Osteoblast (primary cell): ENCODE data around the gene PCBP2. TPM values are rescaled to one million over a fixed set of nuclear protein-coding genes. Genes with fewer than 3 reads are reported as not detected.
"Not testable (repeated sequence)": the region's sequence is repeated elsewhere in the genome, so short reads cannot be mapped to it uniquely, and the experiment has no call there.

Source experiments
- DNase-seq: peaks from one replicate; pipeline ENCODE4 v3.0.0; 2011; ENCODE audit warnings: low spot score, mixed read lengths; ENCODE audit not compliant: insufficient read length; ENCODE audit errors: missing footprints
- H2AFZ ChIP-seq: 2 replicates; pipeline ENCODE4 v1.6.0; 2011; ENCODE audit warnings: mild to moderate bottlenecking, low read length
- H3K27ac ChIP-seq: 2 replicates; pipeline ENCODE4 v1.5.1; 2011; ENCODE audit warnings: mild to moderate bottlenecking, low read depth, low read length, moderate library complexity
- H3K27me3 ChIP-seq: 2 replicates; pipeline ENCODE4 v1.6.0; 2012; ENCODE audit warnings: mild to moderate bottlenecking, control low read depth, inconsistent platforms, low read length, moderate library complexity; ENCODE audit not compliant: insufficient read depth
- H3K36me3 ChIP-seq: 2 replicates; pipeline ENCODE4 v1.5.1; 2011; ENCODE audit warnings: mild to moderate bottlenecking, low read length, control low read depth, moderate library complexity; ENCODE audit not compliant: insufficient read depth
- H3K4me1 ChIP-seq: 2 replicates; pipeline ENCODE4 v1.5.1; 2011; ENCODE audit warnings: mild to moderate bottlenecking, low read length, control low read depth, moderate library complexity; ENCODE audit not compliant: insufficient read depth
- H3K4me2 ChIP-seq: 2 replicates; pipeline ENCODE4 v1.6.0; 2011; ENCODE audit warnings: mild to moderate bottlenecking, low read length; ENCODE audit not compliant: insufficient read depth
- H3K4me3 ChIP-seq: fragments of 200-600 bp; sonication (generic); 3 replicates; pipeline ENCODE4 v1.5.1; 2012; ENCODE audit warnings: mild to moderate bottlenecking, low read length, inconsistent platforms; ENCODE audit not compliant: insufficient read depth
- H3K79me2 ChIP-seq: 2 replicates; pipeline ENCODE4 v1.6.0; 2012; ENCODE audit warnings: mild to moderate bottlenecking, low read length, control low read depth, inconsistent platforms; ENCODE audit not compliant: insufficient read depth
- H3K9me3 ChIP-seq: 2 replicates; pipeline ENCODE4 v1.5.1; 2011; ENCODE audit warnings: low read depth, low read length, control low read depth
- H4K20me1 ChIP-seq: 2 replicates; pipeline ENCODE4 v1.6.0; 2012; ENCODE audit warnings: mild to moderate bottlenecking, low read length, control low read depth; ENCODE audit not compliant: insufficient read depth
- total RNA-seq: library from RNA; depleted of rRNA; stranded (reverse); fragments of >200 nt; gene quantifications from 2 replicates; pipeline ENCODE4 v1.2.3, GENCODE V29; 2012
- TF ChIP-seq, protein P1 (sequence below): IDR thresholded peaks from 2 replicates; pipeline ENCODE4 v1.5.1; 2011; ENCODE audit warnings: mild to moderate bottlenecking, low read depth, low read length, moderate library complexity; ENCODE audit errors: extremely low read depth

PCBP2 gene
- total RNA-seq, 1 donor: 247 TPM

GRCh38 chr12:53413485-53414204, 38.3 kb upstream of the PCBP2 start:
- no peaks in the 10 kb centered on the region for H3K9me3 ChIP-seq
- peaks cover 30% of the 10 kb centered on the region for H3K36me3 ChIP-seq
- no peak overlapping the region for H3K4me3 ChIP-seq
- TF ChIP-seq, protein P1, sequence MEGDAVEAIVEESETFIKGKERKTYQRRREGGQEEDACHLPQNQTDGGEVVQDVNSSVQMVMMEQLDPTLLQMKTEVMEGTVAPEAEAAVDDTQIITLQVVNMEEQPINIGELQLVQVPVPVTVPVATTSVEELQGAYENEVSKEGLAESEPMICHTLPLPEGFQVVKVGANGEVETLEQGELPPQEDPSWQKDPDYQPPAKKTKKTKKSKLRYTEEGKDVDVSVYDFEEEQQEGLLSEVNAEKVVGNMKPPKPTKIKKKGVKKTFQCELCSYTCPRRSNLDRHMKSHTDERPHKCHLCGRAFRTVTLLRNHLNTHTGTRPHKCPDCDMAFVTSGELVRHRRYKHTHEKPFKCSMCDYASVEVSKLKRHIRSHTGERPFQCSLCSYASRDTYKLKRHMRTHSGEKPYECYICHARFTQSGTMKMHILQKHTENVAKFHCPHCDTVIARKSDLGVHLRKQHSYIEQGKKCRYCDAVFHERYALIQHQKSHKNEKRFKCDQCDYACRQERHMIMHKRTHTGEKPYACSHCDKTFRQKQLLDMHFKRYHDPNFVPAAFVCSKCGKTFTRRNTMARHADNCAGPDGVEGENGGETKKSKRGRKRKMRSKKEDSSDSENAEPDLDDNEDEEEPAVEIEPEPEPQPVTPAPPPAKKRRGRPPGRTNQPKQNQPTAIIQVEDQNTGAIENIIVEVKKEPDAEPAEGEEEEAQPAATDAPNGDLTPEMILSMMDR: no peak
- peak overlapping the region; percentile 5 for H3K27ac ChIP-seq
- peak overlapping the region; percentile 75 for H3K4me2 ChIP-seq
- H3K79me2 ChIP-seq: no peaks in the 10 kb centered on the region
- H2AFZ ChIP-seq: no peak overlapping the region
- H4K20me1 ChIP-seq: no peaks in the 10 kb centered on the region
- no peaks in the 10 kb centered on the region for H3K27me3 ChIP-seq
- peaks cover 11% of the 10 kb centered on the region for H3K4me1 ChIP-seq
- DNase-seq: no peak

- Histone ChIP-seq H4K20me1 (no peaks in the 10 kb centered on the region), H3K27me3 (no peaks in the 10 kb centered on the region), H3K36me3 (peaks cover 22% of the 10 kb centered on the region), H3K9me3 (no peaks in the 10 kb centered on the region), H3K27ac (no peak overlapping the region), H3K4me3 (no peak overlapping the region), H3K79me2 (no peaks in the 10 kb centered on the region), H3K4me2 (no peak overlapping the region), H3K4me1 (peaks cover 11% of the 10 kb centered on the region), H2AFZ (no peak overlapping the region)
- DNase-seq: no peak
- TF ChIP-seq, protein P1: no peak
Observed at GRCh38 chr12:53414756-53415417, 37.0 kb upstream of the PCBP2 start.

- not testable (repeated sequence) for H2AFZ ChIP-seq, H3K27ac ChIP-seq, H3K9me3 ChIP-seq, H3K4me3 ChIP-seq, H3K4me2 ChIP-seq, H4K20me1 ChIP-seq, H3K27me3 ChIP-seq, H3K79me2 ChIP-seq, DNase-seq
- H3K4me1 ChIP-seq: peaks cover 11% of the 10 kb centered on the region
- H3K36me3 ChIP-seq: peaks cover 15% of the 10 kb centered on the region
Observed at GRCh38 chr12:53415752-53416389, 36.0 kb upstream of the PCBP2 start.

GRCh38 chr12:53417291-53417816, 34.5 kb upstream of the PCBP2 start:
- H3K9me3 ChIP-seq, H3K4me2 ChIP-seq, H2AFZ ChIP-seq, H3K27ac ChIP-seq, H3K36me3 ChIP-seq, H4K20me1 ChIP-seq, DNase-seq, H3K4me3 ChIP-seq, H3K27me3 ChIP-seq, H3K79me2 ChIP-seq: not testable (repeated sequence)
- peaks cover 16% of the 10 kb centered on the region for H3K4me1 ChIP-seq
